GM19035 (cell line): Measurements from ENCODE around the gene C4BPB.

Source experiments
- ATAC-seq: cut with Tn5 transposase; IDR thresholded peaks from one replicate; pipeline ENCODE4 v1.9.1; 2021; ENCODE audit not compliant: unreplicated experiment

C4BPB gene

DNA sequence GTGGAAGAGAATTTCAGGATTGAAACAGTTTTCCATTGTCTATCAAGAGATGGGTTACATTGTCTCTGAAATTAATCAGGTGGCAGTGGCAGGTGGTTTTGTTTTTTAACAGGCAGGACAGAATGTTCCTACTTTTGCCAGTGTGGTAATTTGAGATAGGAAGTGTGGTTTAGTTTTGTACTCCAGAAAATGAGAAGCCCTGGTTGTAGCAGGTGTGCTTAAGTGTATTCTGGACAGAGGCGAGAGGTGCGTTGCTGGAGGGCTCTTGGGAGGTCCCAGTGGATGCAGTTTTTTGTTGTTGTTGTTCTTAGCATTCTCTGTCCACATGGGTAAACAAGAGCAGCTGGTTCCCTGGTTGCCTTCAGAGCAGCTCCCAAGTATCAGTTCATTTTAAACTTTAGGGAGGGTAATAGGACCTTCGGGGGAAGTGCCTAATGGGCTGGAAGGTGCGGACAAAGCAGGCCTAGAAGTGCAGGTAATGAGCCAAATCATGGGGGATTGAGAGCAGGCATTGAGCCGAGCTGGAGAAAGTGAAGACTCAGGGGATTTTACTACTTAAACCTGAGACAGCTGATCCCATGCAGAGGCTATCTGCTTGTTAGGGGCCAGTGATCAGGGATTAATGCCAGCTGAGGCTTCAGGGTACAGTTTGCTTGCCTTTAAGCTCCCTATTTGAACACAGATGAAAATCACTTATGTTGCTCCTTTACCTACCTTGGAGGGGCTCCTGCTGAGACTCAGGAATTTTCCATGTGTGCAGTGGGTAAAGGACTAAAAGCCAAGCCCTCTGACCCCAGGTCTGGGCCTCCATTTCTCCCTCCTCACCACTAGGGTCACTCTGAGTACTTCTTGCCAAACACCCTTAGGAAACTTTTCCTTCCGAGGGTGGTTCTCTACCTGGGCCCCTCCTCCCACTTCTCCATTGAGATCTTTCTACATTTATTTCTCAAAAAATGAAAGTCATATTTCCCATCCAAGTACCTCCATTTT, 29.5 kb upstream of the C4BPB start:
- ATAC-seq = no peak

DNA sequence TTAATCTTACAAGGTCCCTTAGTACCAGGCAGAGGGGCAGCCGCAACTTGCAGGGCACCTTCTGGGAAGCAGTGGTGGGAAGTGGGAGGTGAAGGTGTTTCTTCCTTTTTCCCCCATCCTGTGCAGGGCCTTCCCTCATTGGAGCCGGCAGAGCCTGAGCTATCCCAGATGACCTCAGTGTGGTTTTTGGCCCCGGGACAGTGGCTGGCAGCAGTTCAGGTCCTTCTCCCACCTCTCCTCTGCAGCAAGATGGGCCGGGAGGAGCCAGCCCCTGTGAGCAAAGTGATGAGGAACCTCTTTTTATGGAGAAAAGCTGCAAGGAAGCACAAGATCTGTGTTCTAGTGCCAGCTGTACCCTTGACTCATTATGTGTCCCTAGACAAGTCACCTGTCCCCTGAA, 28.8 kb upstream of the C4BPB start:
- no peak for ATAC-seq

DNA sequence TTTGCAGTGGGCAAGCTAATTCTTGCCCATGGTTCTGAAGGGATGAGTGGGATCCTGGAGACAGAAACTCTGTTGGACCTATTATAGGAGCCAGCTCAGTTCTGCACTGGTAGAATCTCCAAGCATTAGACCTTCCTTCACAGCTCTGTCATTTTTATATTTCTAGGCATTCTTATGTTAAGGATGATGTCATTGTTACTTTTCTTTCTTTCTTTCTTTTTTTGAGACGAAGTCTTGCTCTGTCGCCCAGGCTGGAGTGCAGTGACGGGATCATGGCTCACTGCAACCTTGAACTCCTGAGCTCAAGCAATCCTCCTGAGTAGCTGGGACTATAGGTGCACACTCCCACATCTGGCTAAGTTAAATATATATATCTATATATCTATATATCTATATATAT, 28.1 kb upstream of the C4BPB start:
- ATAC-seq = no peak

DNA sequence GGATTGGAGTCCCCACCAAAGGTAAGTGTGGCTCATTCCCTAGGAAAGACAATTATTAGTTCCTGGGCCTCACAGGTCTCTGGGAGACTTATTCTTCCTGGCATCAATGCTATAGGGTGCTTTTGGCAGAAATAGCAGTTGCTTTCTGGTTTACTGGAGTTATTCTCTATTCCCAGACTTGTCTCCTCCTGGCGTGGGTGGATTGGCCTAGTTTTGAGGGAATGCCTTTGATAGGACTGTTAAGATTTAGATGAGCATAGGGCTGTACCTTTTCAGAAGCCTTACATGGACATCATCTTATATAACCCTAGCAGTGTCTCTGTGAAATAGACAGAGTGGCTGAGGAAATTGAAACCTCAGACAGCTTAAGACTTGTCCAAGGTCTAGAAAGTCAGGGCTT, 26.6 kb upstream of the C4BPB start:
- no peak for ATAC-seq

DNA sequence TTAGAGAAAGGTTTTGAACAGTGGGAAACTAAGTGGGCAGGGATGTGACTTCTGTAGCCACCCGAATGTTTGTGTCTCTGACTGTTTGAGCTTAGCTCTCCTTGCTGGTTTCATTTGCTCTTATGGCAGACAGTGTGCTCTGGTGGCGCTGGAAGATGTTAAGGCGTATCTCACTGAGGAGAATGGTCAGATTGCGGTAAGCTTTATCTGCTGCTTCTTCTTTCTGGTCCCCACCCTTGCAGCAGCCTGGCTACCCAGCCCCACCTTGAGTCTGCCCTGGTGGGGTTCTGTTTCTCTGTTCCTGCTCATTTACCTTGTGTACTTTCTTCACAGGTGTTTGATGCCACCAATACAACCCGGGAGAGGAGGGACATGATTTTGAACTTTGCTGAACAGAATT, 25.6 kb upstream of the C4BPB start:
- ATAC-seq = no peak

DNA sequence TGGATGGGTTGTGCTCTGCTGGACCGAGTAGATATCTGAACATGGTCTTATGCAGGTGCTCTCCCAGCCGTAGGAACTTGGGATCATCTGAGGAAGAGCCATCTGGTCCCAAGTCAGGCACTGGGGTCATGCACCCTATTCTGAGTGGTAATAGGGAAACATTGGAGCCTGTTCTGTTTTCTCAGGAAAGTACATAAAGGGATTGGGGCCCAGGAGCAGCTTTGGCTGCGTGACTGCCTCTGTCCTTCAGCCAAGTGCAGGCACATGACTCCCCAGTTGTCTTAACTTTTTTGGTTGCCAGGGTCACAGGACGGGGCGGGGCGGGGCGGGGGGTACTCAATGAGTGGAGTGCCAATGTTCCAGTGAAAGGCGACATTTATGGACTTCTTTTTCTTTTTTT, 24.1 kb upstream of the C4BPB start:
- no peak for ATAC-seq

DNA sequence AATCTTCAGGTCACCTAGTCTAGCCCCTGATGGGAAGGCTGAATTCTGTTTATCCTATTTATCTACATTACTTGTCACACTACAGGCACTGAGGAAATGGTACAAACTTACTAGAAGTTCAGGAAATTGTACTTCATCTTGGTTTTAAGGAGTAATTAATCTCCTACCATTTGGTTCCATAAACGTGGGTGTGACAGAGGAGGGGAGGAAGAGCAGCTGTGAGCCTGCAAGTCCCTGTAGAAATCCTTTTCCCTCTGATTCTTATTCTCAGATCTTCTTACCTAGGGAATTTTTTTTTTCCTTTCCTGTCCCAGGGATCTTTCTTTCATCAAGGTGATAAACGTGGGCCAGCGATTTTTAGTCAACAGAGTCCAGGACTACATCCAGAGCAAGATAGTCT, 21.5 kb upstream of the C4BPB start:
- no peak for ATAC-seq

DNA sequence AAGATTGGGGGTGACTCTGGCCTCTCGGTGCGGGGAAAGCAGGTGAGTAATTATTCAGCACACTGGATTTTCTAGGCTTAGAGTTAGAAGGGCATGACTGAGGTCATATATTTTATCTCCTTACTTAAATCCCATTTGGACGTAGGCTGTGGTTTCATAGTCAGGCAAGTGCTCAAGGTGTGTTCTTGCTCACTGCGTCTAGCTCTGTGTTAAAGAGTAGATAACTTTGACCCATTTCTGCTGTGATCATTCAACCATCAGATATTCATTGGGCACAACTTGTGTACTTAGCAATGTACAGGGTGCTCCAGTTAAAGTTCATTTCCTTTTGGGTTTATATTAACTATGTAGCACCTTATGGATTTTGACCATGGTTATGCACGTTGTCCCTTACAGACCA, 21.0 kb upstream of the C4BPB start:
- no peak for ATAC-seq

DNA sequence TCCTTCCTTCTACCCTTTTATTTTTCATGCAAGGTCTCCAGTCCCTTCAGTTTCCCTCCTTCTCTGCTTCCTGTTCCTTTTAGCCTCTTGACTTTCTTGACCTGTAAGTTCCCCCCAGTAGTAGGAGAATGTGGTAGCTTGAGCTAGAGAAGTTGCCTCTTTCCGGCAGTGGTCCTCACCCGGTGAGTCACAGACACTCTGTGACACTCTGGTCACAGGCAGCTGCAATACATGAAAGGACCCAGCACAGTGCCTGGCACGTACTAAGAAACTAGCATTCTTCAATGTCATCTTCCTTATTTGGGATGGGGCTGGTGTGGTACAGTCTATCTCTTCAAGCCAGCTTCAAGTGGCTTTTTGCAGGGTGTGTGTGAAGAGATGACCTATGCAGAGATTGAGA, 19.6 kb upstream of the C4BPB start:
- no peak for ATAC-seq

DNA sequence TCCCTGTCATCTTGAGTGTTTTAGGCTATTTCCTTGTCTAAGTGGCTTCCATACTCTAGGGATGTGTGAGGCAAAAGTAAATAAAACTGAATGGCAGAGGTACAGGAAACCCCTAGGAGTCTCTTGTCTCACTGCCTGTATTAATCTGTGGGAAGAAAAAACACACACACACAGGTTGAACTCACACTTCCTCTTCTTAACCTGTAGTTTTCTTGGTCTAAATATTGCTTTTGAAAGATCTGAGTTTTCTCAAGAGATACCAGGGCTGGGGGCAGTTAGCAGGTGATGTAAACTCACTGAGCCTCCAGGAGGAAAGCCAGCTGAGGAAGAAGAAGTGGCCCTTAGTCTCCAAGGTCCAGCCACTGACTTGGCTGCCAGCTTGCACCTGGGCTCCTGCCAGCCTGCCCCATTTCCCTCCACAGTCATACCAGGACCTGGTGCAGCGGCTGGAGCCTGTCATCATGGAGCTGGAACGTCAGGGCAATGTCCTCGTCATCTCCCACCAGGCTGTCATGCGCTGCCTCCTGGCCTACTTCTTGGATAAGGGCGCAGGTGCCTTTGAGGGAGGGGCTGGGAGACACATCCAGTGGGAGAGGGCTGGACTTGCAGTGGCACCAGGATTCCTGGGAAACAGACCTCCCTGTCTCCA, 18.7 kb upstream of the C4BPB start:
- no peak for ATAC-seq

DNA sequence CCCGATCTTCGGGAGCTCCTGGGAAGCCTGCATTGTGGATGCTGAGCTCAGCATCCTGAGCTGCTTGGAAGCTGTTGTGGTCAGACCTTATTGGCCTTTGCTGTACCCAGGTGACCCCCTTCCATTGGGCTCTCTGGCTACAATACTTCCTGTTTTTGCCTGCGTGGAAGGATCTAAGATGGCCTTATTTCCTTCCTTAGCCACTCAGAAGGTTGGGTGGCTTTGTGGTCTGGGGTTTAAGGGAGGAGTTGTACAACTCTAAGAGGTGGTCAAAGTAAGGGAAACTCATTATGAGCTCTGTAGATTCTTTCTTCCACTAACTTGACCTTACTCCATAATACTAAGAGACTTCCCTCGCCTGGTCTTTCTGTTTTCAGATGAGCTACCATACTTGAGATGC, 17.8 kb upstream of the C4BPB start:
- no peak for ATAC-seq

DNA sequence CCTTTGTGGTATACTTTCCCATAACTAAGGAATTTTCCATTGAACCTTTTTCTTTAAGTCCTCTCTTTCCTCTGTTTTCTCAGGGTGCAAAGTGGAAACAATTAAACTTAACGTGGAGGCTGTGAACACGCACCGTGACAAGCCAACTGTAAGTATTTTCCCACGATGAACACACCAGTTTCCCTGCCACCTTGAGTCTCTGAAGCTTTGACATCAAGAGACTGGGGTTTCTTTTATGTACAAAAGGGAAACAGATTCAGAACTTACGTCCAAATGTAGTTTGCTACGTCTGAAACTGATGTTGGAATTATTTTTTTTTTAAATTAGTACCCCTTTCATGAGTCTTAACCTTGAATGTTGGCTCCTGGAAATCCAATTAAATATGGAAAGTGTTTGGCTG, 17.2 kb upstream of the C4BPB start:
- ATAC-seq = no peak

DNA sequence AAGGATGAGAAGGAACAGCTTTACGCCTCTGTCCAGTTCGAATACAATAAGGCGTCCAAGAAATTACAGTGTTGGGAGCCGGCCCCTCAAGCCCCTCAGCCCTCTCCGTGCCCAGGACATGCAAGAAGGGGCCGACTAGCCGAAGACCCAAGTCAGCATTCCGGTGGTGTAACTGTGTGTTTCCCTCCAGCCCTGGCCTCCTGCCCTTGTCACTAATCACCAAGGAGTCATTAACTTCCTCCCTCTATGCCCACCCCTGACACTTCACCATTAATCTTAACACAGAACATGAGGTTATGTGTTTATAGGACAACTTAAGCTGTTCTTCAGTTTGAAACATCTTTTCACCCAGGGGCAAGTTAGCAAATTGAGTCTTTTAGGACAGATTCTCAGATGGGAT, 16.4 kb upstream of the C4BPB start:
- no peak for ATAC-seq

DNA sequence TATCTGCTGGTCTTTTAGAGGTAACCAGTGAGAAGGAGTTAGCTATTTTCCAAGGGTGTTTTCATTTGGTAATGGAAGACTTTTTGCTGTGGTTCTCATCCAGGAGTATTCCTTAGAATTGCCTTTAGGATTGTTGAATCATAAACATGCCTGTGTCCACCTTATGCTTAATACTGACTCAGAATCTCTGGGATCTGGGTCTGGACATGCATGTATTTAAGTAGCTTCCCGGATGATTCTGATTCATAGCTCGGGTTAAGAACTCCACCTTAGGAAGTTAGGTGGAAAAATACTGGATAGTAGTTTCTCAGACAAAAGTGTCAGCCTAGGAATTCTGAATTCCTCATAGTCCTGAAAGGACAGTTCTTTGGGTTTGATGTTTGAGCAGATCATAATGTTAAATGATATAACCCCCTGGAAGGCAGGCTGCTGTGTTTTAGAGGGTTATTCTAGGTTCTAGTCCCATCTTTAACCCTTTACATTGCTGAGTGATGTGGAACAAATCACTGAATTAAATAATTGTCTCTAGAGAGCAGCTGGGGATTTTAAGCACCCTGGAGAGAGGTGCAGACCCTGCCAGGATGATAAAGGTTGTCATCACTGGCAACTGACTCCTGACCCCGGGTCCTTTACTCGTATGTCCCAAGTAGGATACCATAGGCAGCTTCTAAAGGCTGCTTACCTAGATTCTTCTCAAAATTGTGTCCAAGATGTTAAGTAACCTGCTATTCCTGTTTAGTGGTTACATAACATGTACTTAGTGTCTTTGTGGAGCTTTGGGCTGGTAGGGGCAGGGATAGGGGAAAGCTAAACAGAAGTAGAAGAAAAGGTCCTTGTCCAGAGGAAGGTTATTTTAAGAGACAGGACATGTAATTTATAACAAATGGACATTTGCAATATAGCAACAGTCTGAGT, 14.5 kb upstream of the C4BPB start:
- ATAC-seq = no peak

DNA sequence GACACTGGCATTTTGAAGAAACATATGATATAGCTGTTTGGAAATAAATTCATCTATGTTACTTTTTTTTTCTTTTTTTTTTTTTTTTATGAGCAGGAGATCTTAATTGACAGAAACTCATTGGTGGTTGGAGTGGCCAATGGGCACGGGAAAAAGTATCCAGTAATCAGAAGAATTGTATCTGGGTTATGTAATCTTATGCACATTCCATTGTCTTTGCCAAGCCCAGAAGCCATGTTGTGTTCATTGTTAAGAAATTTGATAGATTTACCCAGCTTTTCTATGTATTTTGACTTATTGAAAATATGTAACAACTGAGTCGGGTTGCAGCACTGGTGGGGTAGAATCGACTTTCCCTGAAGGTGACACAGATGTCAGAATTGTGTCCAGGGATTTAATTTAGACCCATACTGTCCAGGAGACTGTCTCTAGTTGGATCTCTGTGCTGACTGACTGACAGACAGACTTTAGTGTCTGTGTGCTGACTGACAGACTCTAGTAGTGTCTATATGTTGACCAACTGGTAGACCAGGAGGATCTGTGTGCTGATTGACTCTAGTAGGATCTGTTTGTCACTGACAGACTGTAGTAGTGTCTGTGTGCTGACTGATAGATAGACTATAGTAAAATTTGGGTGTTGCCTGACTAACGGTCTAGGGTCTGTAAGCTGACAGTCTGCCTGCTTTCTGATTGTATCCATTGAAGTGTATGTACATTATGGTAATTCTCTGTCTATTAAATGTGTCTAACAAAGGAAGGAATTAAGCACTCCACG, 12.3 kb upstream of the C4BPB start:
- no peak for ATAC-seq

DNA sequence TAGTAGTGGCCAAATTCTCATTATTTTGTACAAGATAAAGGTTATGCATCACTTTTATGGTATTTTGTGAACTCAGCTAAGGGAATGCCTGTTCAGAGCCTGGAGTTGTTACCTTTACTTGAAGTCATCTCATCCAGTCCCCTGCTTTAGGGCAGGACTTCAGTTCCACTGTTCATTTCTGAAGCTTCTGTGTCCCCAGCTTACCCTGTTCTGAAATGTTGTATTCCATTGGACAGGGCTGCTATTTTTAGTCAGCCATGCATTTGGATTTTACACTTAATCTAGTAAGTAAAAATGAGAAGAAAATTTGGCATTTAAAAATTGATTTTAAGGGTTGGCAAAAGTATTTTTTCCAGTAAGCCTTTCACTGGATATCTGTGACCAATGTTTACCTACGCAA, 11.6 kb upstream of the C4BPB start:
- ATAC-seq = no peak

DNA sequence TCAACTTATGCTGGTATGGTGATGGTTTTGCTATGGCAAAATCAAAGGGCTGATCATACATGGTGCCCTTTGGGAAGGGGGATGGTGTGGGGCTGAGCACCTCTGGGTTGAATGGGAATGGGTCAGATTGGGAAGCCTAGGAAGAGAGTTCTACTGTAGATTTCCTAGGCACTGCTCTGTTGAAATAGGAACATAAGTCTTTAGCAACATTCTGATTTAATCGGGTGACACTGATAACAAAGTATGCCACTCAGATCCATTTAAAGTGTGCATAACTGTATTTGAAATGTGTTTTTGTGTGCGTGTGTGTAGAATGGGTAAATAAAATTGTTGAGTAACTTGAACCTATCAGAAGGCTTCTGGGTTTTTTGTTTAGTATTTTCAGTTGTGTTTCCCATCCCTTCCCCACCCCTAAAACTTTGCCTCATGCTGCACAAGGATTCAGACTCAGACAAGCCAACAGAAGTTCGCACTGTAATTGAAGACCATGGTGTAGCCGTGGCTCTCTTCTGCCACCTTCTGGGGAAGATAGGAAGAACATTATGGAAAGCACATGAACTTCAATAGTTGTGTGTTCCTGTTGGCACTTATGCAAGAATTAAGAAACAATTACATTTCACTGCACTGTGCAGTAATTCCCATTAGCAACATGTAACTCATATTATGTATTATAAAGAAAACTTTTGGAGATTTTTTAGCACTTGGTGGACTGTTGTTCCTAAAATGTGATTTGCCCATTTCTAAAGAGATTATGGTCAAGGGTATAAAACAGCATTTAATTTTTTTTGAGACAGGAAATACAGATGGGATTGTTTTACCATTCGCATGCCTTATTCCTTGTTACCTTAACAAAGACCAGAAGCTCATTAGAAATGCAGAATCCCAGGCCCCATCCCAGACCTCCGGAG, 10.9 kb upstream of the C4BPB start:
- peak; percentile 65 for ATAC-seq

DNA sequence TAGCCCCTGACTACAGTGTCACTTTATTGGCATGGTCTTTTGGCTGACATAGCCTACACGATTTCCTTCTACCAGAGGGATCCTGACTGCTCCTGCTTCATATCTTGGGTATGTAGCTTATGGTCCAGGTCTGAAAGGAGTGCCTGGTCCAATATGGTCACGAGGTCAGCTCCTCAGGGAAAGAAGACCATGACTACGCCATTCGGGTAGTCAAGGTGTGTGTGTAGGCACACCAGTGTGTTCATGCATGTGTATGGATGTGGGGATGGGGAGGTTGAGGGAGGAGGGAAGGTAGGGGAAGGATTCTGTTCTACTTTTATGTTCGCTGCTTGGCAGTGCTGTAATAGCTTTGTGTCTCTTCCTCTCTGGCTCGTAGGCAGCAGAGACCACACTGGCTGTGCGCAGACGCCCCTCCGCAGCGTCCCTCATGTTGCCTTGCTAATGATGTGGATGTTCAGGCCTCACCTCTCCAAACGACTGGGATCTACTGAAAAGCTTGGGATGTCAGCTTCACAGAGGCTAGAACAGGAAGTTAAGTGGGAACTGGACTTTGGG, 10.0 kb upstream of the C4BPB start:
- no peak for ATAC-seq

DNA sequence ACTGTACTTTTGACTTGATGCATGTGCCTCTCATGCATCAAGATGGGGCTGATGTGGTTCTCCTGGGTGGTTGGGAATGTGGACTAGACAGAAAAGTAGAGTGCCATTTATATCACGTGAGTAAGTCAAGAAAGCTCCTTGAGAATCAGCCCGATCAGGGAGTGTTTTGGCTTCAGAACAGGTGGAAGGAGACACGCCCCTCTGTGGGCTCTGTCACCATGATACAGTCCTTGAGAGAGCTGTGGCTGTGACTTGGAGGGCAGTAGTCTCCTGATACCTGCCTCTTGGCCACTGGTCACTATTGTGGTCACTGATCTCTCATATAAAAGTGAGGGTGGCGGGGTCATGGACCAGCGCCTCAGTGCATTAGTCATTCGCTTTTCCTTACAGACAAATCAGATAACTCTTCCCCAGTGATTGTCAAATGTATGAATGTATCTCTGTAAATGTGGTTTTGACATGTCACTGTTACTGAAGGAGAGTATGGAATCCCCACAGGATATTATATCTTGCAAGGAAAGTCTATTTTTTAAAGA, 8.9 kb upstream of the C4BPB start:
- ATAC-seq = no peak
